ENCODE results near the gene PRM3. TPM values are rescaled to one million over a fixed set of nuclear protein-coding genes. Genes with fewer than 3 reads are reported as not detected.

PRM3 gene
- total RNA-seq, 2 donors from 2014 or later: not detected

DNA sequence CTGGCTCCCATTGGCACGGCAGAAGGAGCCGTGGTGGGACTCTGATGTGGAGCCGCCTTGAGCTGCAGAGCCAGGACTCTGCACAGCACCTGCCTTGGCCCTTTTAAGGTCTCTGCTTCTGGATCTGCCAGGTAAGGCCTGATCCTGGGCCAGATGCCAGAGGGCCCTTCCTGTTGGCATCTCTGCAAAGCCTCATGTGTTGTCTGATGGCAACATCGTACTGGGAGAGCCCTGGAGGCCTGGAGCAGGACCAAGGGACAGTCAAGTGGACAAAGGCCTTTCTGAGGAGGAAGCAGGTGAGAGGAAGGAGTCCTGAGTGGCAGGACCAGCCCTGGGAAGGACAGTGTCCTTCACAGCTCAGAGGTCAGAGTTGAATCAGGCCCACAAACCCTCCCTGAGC is 43.5 kb downstream of the PRM3 start:
- H3K36me3 Mint-ChIP-seq: peaks cover 0 to 6% of the 10 kb centered on the region in 2 donors
- peak overlapping the region; percentile 55 to 100 for H3K27ac Mint-ChIP-seq
- H3K9me3 Mint-ChIP-seq: no peaks in the 10 kb centered on the region
- DNase-seq (ENCODE audit: low spot score in 2 of 2) (no peak), ATAC-seq (no peak)

- peak overlapping the region; percentile 85 to 100 for H3K27ac Mint-ChIP-seq
These were observed 44.0 kb downstream of the PRM3 start for GRCh38 chr16:11229432-11229831.

GRCh38 chr16:11225677-11226549 is 47.5 kb downstream of the PRM3 start:
- ATAC-seq (no peak), DNase-seq (ENCODE audit: low spot score in 2 of 2) (no peak)
- Mint-ChIP-seq H3K36me3 (no peaks in the 10 kb centered on the region), H3K27ac (peak overlapping the region; percentile 98 to 99), H3K9me3 (no peaks in the 10 kb centered on the region)

More at GRCh38 chr16:11229432-11229831, 44.0 kb downstream of the PRM3 start:
- ATAC-seq (no peak), DNase-seq (ENCODE audit: low spot score in 2 of 2) (no peak)
- H3K9me3 Mint-ChIP-seq: no peaks in the 10 kb centered on the region
- peaks cover 0 to 6% of the 10 kb centered on the region in 2 donors for H3K36me3 Mint-ChIP-seq

GRCh38 chr16:11224894-11225676 is 48.3 kb downstream of the PRM3 start:
- peak overlapping the region; percentile 98 to 99 for H3K27ac Mint-ChIP-seq
- DNase-seq (ENCODE audit: low spot score in 2 of 2) (peak; percentile 81 to 91), ATAC-seq (peak; percentile 80 to 83)
- no peaks in the 10 kb centered on the region for H3K36me3 Mint-ChIP-seq
- H3K9me3 Mint-ChIP-seq: no peaks in the 10 kb centered on the region

DNA sequence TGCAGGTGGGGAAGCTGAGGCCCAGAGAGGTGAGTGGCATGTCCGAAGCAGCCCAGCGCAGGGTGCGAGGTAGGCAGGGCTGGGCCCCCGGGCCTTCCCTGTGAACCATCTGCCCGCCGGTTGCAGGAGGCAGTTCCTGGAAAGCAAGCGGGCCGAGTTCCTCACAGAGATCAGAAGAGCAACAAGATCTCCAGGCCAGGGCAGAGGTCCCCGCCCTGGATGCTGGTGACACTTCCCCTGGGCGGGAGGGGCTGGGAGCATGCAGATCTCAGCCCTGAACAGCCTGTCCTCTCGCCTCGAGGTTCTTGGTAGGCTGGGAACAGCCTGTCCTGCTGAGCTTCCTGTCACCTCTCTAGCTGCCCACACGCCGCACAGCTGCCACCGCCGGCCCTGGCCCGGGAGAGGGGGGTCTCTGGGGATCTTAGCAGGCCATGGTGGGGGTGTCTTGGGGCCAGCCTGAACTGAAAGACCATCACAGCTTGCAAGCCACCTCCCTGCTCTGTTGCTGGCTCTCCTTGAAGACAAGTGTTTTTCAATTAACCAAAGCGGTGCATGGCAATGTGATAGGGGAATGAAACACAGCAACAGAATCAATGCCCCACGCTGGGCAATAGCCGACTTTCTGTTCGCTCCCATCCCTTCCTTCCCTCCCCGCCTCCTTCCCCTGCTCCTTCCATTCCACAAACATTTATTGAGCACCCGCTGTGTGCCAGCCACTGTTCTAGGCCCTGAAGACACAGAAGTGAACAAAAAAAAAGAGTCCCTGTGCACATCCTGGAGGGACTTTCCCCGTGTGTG is 49.1 kb downstream of the PRM3 start:
- peak; percentile 54 to 83 for DNase-seq (ENCODE audit: low spot score in 2 of 2)
- H3K36me3 Mint-ChIP-seq: peaks cover under 1 to 2% of the 10 kb centered on the region in 2 donors
- ATAC-seq: peak; percentile 48 to 54

More for the DNA sequence above, 49.1 kb downstream of the PRM3 start:
- peaks cover under 1% of the 10 kb centered on the region in 2 donors for H3K9me3 Mint-ChIP-seq
- H3K27ac Mint-ChIP-seq: peak overlapping the region; percentile 98 to 99

Other genes with a start within 250 kb of the PRM3 start
- 100 to 1,000 TPM in 1 of 2 donors, 10 to 100 TPM in 1; 57.0 to 123 TPM for gene SOCS1, start 17.4 kb downstream of the PRM3 start, total RNA-seq
- not detected for gene TNP2, start 4.3 kb downstream of the PRM3 start, total RNA-seq
- not detected for gene PRM2, start 2.9 kb upstream of the PRM3 start, total RNA-seq
- not detected for gene PRM1, start 7.7 kb upstream of the PRM3 start, total RNA-seq
- gene RMI2, start 71.8 kb upstream of the PRM3 start, total RNA-seq: 10 to 100 TPM; 40.4 to 78.1 TPM

Measured in activated naive CD4-positive, alpha-beta T cell treated with anti-CD3 and anti-CD28 coated beads, Interleukin-2, amount 50 U/mL, for 72 hours (primary cell).